Endothelial cell of umbilical vein (primary cell): ENCODE data around the gene RBMS1. TPM values are rescaled to one million over a fixed set of nuclear protein-coding genes. Genes with fewer than 3 reads are reported as not detected.

ENCODE experiments used
- BruUV-seq: library from RNA; stranded (reverse); fragments of 400-500 nt; replicated peaks from 2 replicates; lab custom pipeline; 2021; lab: Mats Ljungman, UMichigan
- CTCF ChIA-PET: fragments of 300-600, 350-600 bp; sonication (Branson Sonifier 250); formaldehyde crosslinking; loops from one replicate; lab custom pipeline; 2021; ENCODE audit warnings: antibody characterized with exemption, inconsistent platforms; lab: Charles Lee
- POLR2A ChIA-PET: fragments of 300-600, 350-600 bp; sonication (Branson Sonifier 250); formaldehyde crosslinking; loops from one replicate; lab custom pipeline; 2021; ENCODE audit warnings: antibody characterized with exemption, inconsistent platforms; lab: Charles Lee
- DNase-seq: peaks from one replicate; pipeline ENCODE4 v3.0.0-alpha.2; 2011; ENCODE audit warnings: low read depth, low spot score
- FAIRE-seq: peaks from 2 replicates; lab custom pipeline; 2011; peaks lifted over from hg19 to GRCh38; lab: Jason Lieb, UNC
- H2AFZ ChIP-seq: 2 replicates; pipeline ENCODE4 v1.6.0; 2012; ENCODE audit warnings: low read depth, low read length, control low read depth, inconsistent platforms
- H3K27ac ChIP-seq: 2 replicates; pipeline ENCODE4 v1.5.1; 2011; ENCODE audit warnings: low read depth, mild to moderate bottlenecking, control low read depth, low read length, moderate library complexity; ENCODE audit not compliant: insufficient read depth
- H3K27me3 ChIP-seq, 2 experiments: 2 replicates each; pipeline versions ENCODE4 v1.6.0 to v1.6.1; 2011; ENCODE audit warnings: low read length in 2 of 2, mixed read lengths in 1 of 2; ENCODE audit not compliant: control insufficient read depth in 2 of 2, insufficient read depth in 2 of 2
- H3K36me3 ChIP-seq, 2 experiments: 2 replicates in 1 of 2; 3 replicates in 1 of 2; pipeline ENCODE4 v1.5.1; 2011; ENCODE audit warnings: low read length in 2 of 2, mild to moderate bottlenecking in 1 of 2, moderate library complexity in 1 of 2; ENCODE audit not compliant: control insufficient read depth in 2 of 2, insufficient read depth in 2 of 2; ENCODE audit errors: extremely low read depth in 1 of 2
- H3K4me1 ChIP-seq: 3 replicates; pipeline ENCODE4 v1.5.1; 2011; ENCODE audit warnings: mild to moderate bottlenecking, low read length; ENCODE audit not compliant: control insufficient read depth, insufficient read depth; ENCODE audit errors: extremely low read depth
- H3K4me2 ChIP-seq: 2 replicates; pipeline ENCODE4 v1.6.1; 2011; ENCODE audit warnings: low read length, control low read depth, mixed read lengths; ENCODE audit not compliant: insufficient read depth
- H3K4me3 ChIP-seq, 3 experiments: fragments of 200-600 bp in 1 of 3; sonication (generic), shearing (Covaris generic) in 1 of 3; replicated peaks in 1 of 3; 2 replicates each; pipeline ENCODE4 v1.5.1; 2011 to 2016; ENCODE audit warnings: control low read depth in 3 of 3, low read length in 3 of 3, mild to moderate bottlenecking in 2 of 3, inconsistent platforms in 1 of 3, low read depth in 1 of 3, moderate library complexity in 1 of 3; ENCODE audit not compliant: insufficient read depth in 1 of 3
- H3K79me2 ChIP-seq: 2 replicates; pipeline ENCODE4 v1.6.0; 2012; ENCODE audit warnings: low read length, inconsistent platforms; ENCODE audit not compliant: control insufficient read depth, insufficient read depth
- H3K9ac ChIP-seq: replicated peaks from 2 replicates; pipeline ENCODE3; 2011; ENCODE audit warnings: low read length, control low read depth; ENCODE audit not compliant: insufficient read depth; ENCODE audit errors: extremely low read depth
- H3K9me1 ChIP-seq: replicated peaks from 3 replicates; pipeline ENCODE4 v1.6.0; 2011; ENCODE audit warnings: mild to moderate bottlenecking, low read length; ENCODE audit not compliant: control insufficient read depth, insufficient read depth; ENCODE audit errors: extremely low read depth
- H3K9me3 ChIP-seq: replicated peaks from 2 replicates; pipeline ENCODE4 v1.5.1; 2012; ENCODE audit warnings: low read length, inconsistent platforms; ENCODE audit not compliant: control insufficient read depth, insufficient read depth
- H4K20me1 ChIP-seq: replicated peaks from 2 replicates; pipeline ENCODE3; 2011; ENCODE audit warnings: mild to moderate bottlenecking, low read length; ENCODE audit not compliant: control insufficient read depth, insufficient read depth; ENCODE audit errors: extremely low read depth
- CTCF ChIP-seq, 2 donors: IDR thresholded peaks; 1 replicate in 1 of 2; 2 replicates in 1 of 2; pipeline ENCODE4 v1.5.1; 2011; ENCODE audit warnings: low read length in 2 of 2, mild to moderate bottlenecking in 2 of 2, moderate library complexity in 2 of 2, control low read depth in 1 of 2, inconsistent platforms in 1 of 2, low read depth in 1 of 2; ENCODE audit not compliant: insufficient read depth in 1 of 2; ENCODE audit errors: extremely low read depth in 1 of 2
- EZH2 ChIP-seq: IDR thresholded peaks from 2 replicates; pipeline ENCODE4 v1.6.1; 2012; ENCODE audit warnings: borderline replicate concordance, low read depth, mild to moderate bottlenecking, moderate library complexity, low read length, inconsistent platforms; ENCODE audit not compliant: severe bottlenecking
- FOS ChIP-seq: IDR thresholded peaks from 2 replicates; pipeline ENCODE4 v1.6.1; 2011; ENCODE audit warnings: mild to moderate bottlenecking, low read length, moderate library complexity, borderline replicate concordance; ENCODE audit not compliant: insufficient read depth
- GATA2 ChIP-seq: IDR thresholded peaks from 2 replicates; pipeline ENCODE4 v1.7.0; 2011; ENCODE audit warnings: low read depth, mild to moderate bottlenecking, moderate library complexity, mixed read lengths, low read length; ENCODE audit not compliant: insufficient read length, insufficient read depth
- JUN ChIP-seq: IDR thresholded peaks from 2 replicates; pipeline ENCODE4 v1.6.1; 2011; ENCODE audit warnings: borderline replicate concordance, low read depth; ENCODE audit not compliant: insufficient read length, insufficient read depth
- MAX ChIP-seq: IDR thresholded peaks from 2 replicates; pipeline ENCODE4 v1.6.1; 2011; ENCODE audit not compliant: insufficient read depth, insufficient read length
- MYC ChIP-seq: IDR thresholded peaks from one replicate; pipeline ENCODE4 v1.6.1; 2011; ENCODE audit warnings: mild to moderate bottlenecking, low read depth, low read length
- POLR2A ChIP-seq: IDR thresholded peaks from 2 replicates; pipeline ENCODE4 v1.6.1; 2012; ENCODE audit warnings: low read depth, mild to moderate bottlenecking, control low read depth, low read length
- POLR2AphosphoS5 ChIP-seq: IDR thresholded peaks from 2 replicates; pipeline ENCODE4 v1.6.1; 2012; ENCODE audit warnings: low read depth, mild to moderate bottlenecking, control low read depth, low read length, moderate library complexity; ENCODE audit not compliant: insufficient read depth
- dilution Hi-C: fragments of 300-500 bp; cut with MboI; formaldehyde crosslinking; loops from one replicate; pipeline ENCODE4 v1.15.0; 2019; ENCODE audit warnings: low sequenced_read_pairs; ENCODE audit not compliant: extremely low pct_ligation_motif_present
- intact Hi-C: fragments of 100-400 bp; cut with micrococcal nuclease; formaldehyde crosslinking; loops from one replicate; pipeline ENCODE4 v1.10.0; 2022
- polyA plus RNA-seq, 4 experiments: library from polyadenylated mRNA; depleted of rRNA in 3 of 4; stranded (reverse) in 3 of 4; unstranded in 1 of 4; fragments of >200 nt; gene quantifications; 2 replicates each; pipeline versions ENCODE4 v1.2.1 to v1.2.3, GENCODE V29; 2011 to 2012; ENCODE audit warnings: missing spikeins in 1 of 4
- total RNA-seq: library from RNA; stranded (reverse); gene quantifications from 2 replicates; pipeline ENCODE4 v1.2.3, GENCODE V29; 2021

RBMS1 gene
- total and polyA plus RNA-seq, 2 donors (not counting 3 experiments of a cell fraction or from before 2014, with no cell fraction given), result 60.0 to 93.3 TPM

GRCh38 chr2:160358046-160358445, 135.6 kb downstream of the RBMS1 start:
- H3K4me1 ChIP-seq, result peaks cover 3% of the 10 kb centered on the region
- intact Hi-C loops, result no loop called here
- H3K79me2 ChIP-seq, result peaks cover 97% of the 10 kb centered on the region
- TF ChIP-seq JUN, result peak; percentile 47
- TF ChIP-seq CTCF (IDR thresholded peaks at IDR 0.05; ENCODE audit: extremely low read depth in 1 of 2, insufficient read depth in 1 of 2, low read depth in 1 of 2, low read length in 2 of 2), result no peak
- POLR2A ChIA-PET, result no interaction called here
- H3K4me3 ChIP-seq, result no peak overlapping the region
- H3K27ac ChIP-seq, result no peak overlapping the region
- H3K36me3 ChIP-seq, result peaks cover 0 to 7% of the 10 kb centered on the region in 2 experiments
- H3K27me3 ChIP-seq, result no peaks in the 10 kb centered on the region
- dilution Hi-C loops, result no loop called here
- no peaks in the 10 kb centered on the region for H3K9me3 ChIP-seq
- FAIRE-seq (peak; percentile 8), DNase-seq (no peak)
- no peak overlapping the region for H2AFZ ChIP-seq
- no TSS peak for BruUV-seq
- no peak overlapping the region for H3K9ac ChIP-seq
- CTCF ChIA-PET, result interaction anchor here (1.0 to 1.5 kb wide), 3 partner anchors 13 to 34 kb away, joined by 3 to 5 read pairs (median 4); no protein-coding TSS in a partner anchor
- H3K9me1 ChIP-seq, result no peaks in the 10 kb centered on the region
- H3K4me2 ChIP-seq, result no peak overlapping the region
- peaks cover 6% of the 10 kb centered on the region for H4K20me1 ChIP-seq

- Histone ChIP-seq H3K36me3 (peaks cover 0 to 4% of the 10 kb centered on the region in 2 experiments), H3K4me2 (no peak overlapping the region), H3K4me3 (no peak overlapping the region), H4K20me1 (peaks cover 6% of the 10 kb centered on the region), H3K79me2 (peaks cover 97% of the 10 kb centered on the region), H3K4me1 (peaks cover 3% of the 10 kb centered on the region), H3K9me1 (no peaks in the 10 kb centered on the region), H3K27ac (no peak overlapping the region), H3K9me3 (no peaks in the 10 kb centered on the region), H2AFZ (no peak overlapping the region), H3K9ac (no peak overlapping the region), H3K27me3 (no peaks in the 10 kb centered on the region)
- no TSS peak for BruUV-seq
- ChIA-PET CTCF (interaction anchor here (1.4 kb wide), 1 partner anchor 32 kb away, joined by 4 read pairs; no protein-coding TSS in a partner anchor), POLR2A (no interaction called here)
- TF ChIP-seq POLR2AphosphoS5 (no peak), MYC (no peak), GATA2 (no peak), CTCF (IDR thresholded peaks at IDR 0.05; ENCODE audit: extremely low read depth in 1 of 2, insufficient read depth in 1 of 2, low read depth in 1 of 2, low read length in 2 of 2) (no peak), MAX (no peak), EZH2 (no peak), JUN (no peak), FOS (no peak), POLR2A (no peak)
- no peak for DNase-seq
- no peak for FAIRE-seq
- dilution Hi-C loops (no loop called here), intact Hi-C loops (no loop called here)
Measured at GRCh38 chr2:160356485-160356884, 137.1 kb downstream of the RBMS1 start.
